Thyroid gland (tissue), 4 donors: ENCODE results near the gene FAM186B.

Experiments used
- CTCF ChIP-seq, 6 experiments: fragments of 200-600 bp in 3 of 6; fragments of 450-650 bp in 3 of 6; sonication (generic) in 3 of 6; IDR thresholded peaks; one replicate each; pipeline ENCODE4 v1.5.1; 2016 to 2019; ENCODE audit warnings: antibody characterized with exemption in 6 of 6, mild to moderate bottlenecking in 2 of 6, inconsistent platforms in 1 of 6, moderate library complexity in 1 of 6
- POLR2A ChIP-seq, 2 donors: fragments of 450-650 bp; IDR thresholded peaks; one replicate each; pipeline ENCODE4 v1.6.1; 2017; ENCODE audit warnings: antibody characterized with exemption in 2 of 2, mild to moderate bottlenecking in 2 of 2, moderate library complexity in 1 of 2

GRCh38 chr12:49588281-49588680 is 17.2 kb downstream of the FAM186B start:
- TF ChIP-seq CTCF (IDR thresholded peaks at IDR 0.05) (no peak), POLR2A (IDR thresholded peaks at IDR 0.05) (no peak)
